Activated CD8-positive, alpha-beta T cell treated with anti-CD3 and anti-CD28 coated beads for 36 hours (primary cell): ENCODE measurements around the gene DNMT3L. TPM values are rescaled to one million over a fixed set of nuclear protein-coding genes. Genes with fewer than 3 reads are reported as not detected.
"Not testable (repeated sequence)": the region's sequence is repeated elsewhere in the genome, so short reads cannot be mapped to it uniquely, and the experiment has no call there.

Source experiments
- ATAC-seq: fragments of 200-7000 bp; cut with Tn5 transposase; one replicate; pipeline ENCODE4 v1.10.0; 2021; ENCODE audit warnings: mild to moderate bottlenecking, moderate library complexity
- CTCF ChIA-PET: fragments of 350-600 bp; sonication (Branson Sonifier 250); formaldehyde crosslinking; loops from one replicate; lab custom pipeline; 2021; ENCODE audit warnings: antibody characterized with exemption; lab: Charles Lee
- POLR2A ChIA-PET: fragments of 350-600 bp; sonication (Branson Sonifier 250); formaldehyde crosslinking; loops from one replicate; lab custom pipeline; 2021; ENCODE audit warnings: antibody characterized with exemption; lab: Charles Lee
- DNase-seq: peaks from one replicate; pipeline ENCODE4 v3.0.0-alpha.2; 2020
- H3K27ac Mint-ChIP-seq: one replicate; pipeline ENCODE4 v1.8.0; 2021; ENCODE audit warnings: mild to moderate bottlenecking, mixed read lengths
- H3K27me3 Mint-ChIP-seq: one replicate; pipeline ENCODE4 v1.8.0; 2021; ENCODE audit warnings: mixed read lengths
- H3K36me3 Mint-ChIP-seq: one replicate; pipeline ENCODE4 v1.8.0; 2021; ENCODE audit warnings: low read depth, mixed read lengths
- H3K4me1 Mint-ChIP-seq: one replicate; pipeline ENCODE4 v1.8.0; 2021; ENCODE audit warnings: low read depth, mixed read lengths
- H3K4me3 Mint-ChIP-seq: one replicate; pipeline ENCODE4 v1.8.0; 2021; ENCODE audit warnings: mild to moderate bottlenecking, moderate library complexity, mixed read lengths
- H3K9me3 Mint-ChIP-seq: one replicate; pipeline ENCODE4 v1.8.0; 2021; ENCODE audit warnings: mixed read lengths
- intact Hi-C: fragments of 100-400 bp; cut with micrococcal nuclease; formaldehyde crosslinking; loops from one replicate; pipeline ENCODE4 v1.10.0; 2022
- total RNA-seq, 2 experiments: library from RNA; stranded (reverse); gene quantifications; one replicate each; pipeline ENCODE4 v1.2.3, GENCODE V29; 2021

Gene DNMT3L
- total RNA-seq, 2 experiments from 2014 or later, result not detected

DNA sequence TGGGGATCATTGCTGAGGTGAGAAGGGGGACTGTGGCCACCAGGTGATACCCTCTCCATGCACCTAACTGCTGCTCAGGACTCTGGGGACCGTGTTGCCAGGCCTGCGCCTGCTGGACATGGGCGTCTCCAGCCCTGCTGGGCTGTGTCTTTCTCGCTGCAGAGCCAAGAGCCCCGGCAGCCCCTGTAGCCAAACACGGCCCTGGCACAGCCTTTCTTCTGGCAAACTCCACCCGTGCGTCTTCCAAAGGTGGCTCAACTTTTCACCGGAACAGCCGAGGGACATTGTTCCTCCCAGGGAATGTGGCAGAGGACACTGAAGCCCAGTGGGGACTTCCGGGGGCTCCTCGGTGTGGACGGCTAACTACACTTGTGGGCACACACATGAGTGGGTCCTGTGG is 33.6 kb downstream of the DNMT3L start:
- intact Hi-C loops, H3K4me1 Mint-ChIP-seq, DNase-seq, H3K27me3 Mint-ChIP-seq, CTCF ChIA-PET, H3K36me3 Mint-ChIP-seq, H3K9me3 Mint-ChIP-seq, H3K4me3 Mint-ChIP-seq, POLR2A ChIA-PET, H3K27ac Mint-ChIP-seq, ATAC-seq: not testable (repeated sequence)

DNA sequence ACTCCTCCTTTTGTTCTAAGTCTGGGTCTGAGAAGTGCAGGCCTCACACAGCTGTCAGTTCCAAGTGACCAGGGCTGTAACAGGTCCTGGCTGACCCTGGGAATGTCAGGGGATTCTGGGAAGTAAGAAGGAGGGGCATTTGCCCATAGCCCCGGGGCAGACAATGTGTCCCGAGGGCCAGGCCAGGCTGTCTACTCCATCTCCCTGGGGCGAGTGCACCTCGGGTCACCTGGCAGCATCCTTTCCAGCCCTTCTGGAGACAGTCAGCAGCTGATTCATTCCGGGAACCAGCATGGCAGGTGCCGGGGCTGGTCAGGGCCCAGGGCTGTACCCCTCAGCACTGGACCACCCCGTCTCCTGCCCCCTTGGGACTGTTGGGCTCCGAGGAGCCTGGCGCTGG is 34.1 kb downstream of the DNMT3L start:
- H3K36me3 Mint-ChIP-seq, POLR2A ChIA-PET, H3K4me3 Mint-ChIP-seq, H3K9me3 Mint-ChIP-seq, ATAC-seq, H3K27ac Mint-ChIP-seq, intact Hi-C loops, CTCF ChIA-PET, H3K27me3 Mint-ChIP-seq, H3K4me1 Mint-ChIP-seq, DNase-seq: not testable (repeated sequence)

DNA sequence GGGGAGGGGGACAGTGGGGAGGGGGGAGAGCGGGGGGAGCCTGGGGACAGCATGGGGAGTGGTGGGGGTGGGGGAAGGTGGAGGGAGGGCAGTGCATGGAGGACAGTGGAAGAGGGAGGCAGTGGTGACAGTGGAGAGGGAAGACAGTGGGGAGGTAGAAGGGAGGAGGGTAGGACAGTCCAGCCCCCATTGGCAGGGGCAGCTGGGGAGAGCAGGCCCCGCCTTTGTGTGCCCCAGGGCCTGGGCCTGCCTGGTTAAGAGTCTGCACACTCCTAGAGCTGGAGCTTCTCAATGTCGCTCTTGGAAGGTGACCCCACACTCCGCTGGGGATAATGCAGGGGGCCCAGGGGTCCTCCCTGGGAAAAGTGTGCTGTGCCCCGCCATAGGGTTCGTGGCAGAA is 36.1 kb downstream of the DNMT3L start:
- H3K36me3 Mint-ChIP-seq, intact Hi-C loops, DNase-seq, H3K27ac Mint-ChIP-seq, POLR2A ChIA-PET, H3K4me3 Mint-ChIP-seq, H3K9me3 Mint-ChIP-seq, H3K4me1 Mint-ChIP-seq, ATAC-seq, H3K27me3 Mint-ChIP-seq, CTCF ChIA-PET: not testable (repeated sequence)

DNA sequence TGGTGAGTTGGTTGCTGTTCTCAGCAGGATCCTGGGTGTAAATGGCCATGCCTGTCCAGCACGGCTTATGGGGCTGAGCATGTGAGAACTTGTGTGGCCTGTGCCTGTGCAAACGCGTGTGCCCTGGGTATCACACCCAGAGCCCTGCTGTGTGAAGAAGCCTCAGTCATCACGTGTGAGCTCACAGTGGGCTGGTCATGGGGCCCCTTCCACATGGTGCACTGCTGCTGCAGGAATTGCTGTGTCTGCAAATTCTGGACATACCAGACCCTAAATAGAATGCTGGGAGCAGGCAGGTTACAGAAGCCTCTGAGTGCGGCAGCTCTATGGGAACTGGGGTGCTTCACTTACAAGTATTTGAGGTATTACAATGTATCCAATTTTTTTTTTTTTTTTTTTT is 38.4 kb downstream of the DNMT3L start:
- H3K27ac Mint-ChIP-seq, POLR2A ChIA-PET, CTCF ChIA-PET, H3K4me3 Mint-ChIP-seq, H3K27me3 Mint-ChIP-seq, intact Hi-C loops, H3K4me1 Mint-ChIP-seq, DNase-seq, H3K9me3 Mint-ChIP-seq, H3K36me3 Mint-ChIP-seq: not testable (repeated sequence)
- ATAC-seq, result peak; percentile 30

DNA sequence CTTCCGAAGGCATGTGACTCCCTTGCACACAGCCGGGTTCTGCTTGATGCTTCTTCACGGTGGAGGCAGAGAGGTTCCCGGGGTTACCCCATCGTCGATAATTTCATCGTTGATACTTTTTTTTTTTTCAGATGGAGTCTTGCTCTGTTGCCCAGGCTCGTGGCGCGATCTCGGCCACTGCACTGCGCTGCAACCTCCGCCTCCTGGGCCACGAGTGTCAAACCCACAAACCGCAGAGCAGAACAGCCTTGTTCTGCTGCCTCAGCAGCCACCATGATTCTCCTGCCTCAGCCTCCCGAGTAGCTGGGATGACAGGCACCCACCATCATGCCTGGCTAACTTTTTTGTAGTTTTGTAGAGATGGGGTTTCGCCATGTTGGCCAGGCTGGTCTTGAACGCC is 41.0 kb downstream of the DNMT3L start:
- POLR2A ChIA-PET, result not testable (repeated sequence)

DNA sequence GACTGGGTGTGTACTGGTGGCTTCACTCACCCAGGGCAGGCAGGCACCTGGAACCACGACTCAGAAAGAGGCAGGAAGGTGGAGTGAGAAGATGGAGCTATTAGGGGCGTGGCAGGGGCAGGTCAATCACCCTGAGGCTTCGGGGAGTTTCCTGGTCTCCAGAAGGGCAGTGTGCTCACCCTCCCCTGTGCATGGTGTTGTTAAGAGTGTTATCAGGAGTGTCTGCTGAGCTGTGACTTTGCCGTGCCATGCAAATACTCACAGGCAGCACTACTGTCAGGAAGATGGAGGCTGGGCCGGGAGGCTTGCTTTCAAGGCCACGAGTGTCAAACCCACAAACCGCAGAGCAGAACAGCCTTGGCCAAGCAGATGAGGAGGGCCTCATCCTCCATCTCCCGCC is 43.2 kb downstream of the DNMT3L start:
- H3K27me3 Mint-ChIP-seq, CTCF ChIA-PET, H3K4me1 Mint-ChIP-seq, H3K4me3 Mint-ChIP-seq, H3K27ac Mint-ChIP-seq, DNase-seq, POLR2A ChIA-PET, ATAC-seq, intact Hi-C loops, H3K9me3 Mint-ChIP-seq, H3K36me3 Mint-ChIP-seq: not testable (repeated sequence)

More for the DNA sequence above, 41.0 kb downstream of the DNMT3L start:
- H3K9me3 Mint-ChIP-seq, ATAC-seq, H3K36me3 Mint-ChIP-seq, DNase-seq, H3K4me3 Mint-ChIP-seq, H3K4me1 Mint-ChIP-seq, CTCF ChIA-PET, intact Hi-C loops, H3K27me3 Mint-ChIP-seq, H3K27ac Mint-ChIP-seq: not testable (repeated sequence)

DNA sequence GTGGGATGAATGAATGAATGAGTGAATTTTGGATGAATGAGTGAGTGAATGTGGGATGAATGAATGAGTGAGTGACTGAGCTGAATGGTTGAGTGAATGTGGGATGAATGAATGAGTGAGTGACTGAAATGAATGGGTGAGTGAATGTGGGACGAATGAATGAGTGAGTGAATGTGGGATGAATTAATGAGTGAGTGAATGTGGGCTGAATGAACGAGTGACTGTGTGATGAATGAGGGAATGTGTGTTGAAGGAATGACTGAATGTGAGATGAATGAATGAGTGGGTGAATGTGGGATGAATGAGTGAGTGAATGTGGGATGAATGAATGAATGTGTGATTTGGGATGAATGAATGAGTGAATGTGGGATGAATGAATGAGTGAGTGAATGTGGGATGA is 49.7 kb downstream of the DNMT3L start:
- POLR2A ChIA-PET, H3K4me3 Mint-ChIP-seq, H3K9me3 Mint-ChIP-seq: not testable (repeated sequence)

DNA sequence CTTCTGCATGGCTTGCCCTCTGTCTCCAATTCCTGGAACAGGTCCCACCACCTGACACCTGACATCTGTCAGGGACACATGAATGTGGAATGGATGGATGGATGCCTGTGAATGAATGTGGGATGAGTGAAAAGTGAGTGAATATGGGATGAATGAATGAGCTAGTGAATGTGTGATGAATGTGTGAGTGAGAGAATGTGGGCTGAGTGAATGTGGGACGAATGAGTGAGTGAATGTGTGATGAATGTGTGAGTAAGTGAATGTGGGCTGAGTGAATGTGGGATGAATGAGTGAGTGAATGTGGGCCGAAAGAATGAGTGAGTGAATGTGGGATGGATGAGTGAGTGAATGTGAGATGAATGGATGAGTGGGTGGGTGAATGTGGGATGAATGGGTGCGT is 50.1 kb downstream of the DNMT3L start:
- H3K4me1 Mint-ChIP-seq, H3K36me3 Mint-ChIP-seq, intact Hi-C loops, H3K4me3 Mint-ChIP-seq, ATAC-seq, H3K27me3 Mint-ChIP-seq, H3K9me3 Mint-ChIP-seq, H3K27ac Mint-ChIP-seq, DNase-seq, POLR2A ChIA-PET, CTCF ChIA-PET: not testable (repeated sequence)

More for the DNA sequence above, 49.7 kb downstream of the DNMT3L start:
- ATAC-seq, CTCF ChIA-PET, intact Hi-C loops, DNase-seq, H3K4me1 Mint-ChIP-seq, H3K36me3 Mint-ChIP-seq, H3K27ac Mint-ChIP-seq, H3K27me3 Mint-ChIP-seq: not testable (repeated sequence)

DNA sequence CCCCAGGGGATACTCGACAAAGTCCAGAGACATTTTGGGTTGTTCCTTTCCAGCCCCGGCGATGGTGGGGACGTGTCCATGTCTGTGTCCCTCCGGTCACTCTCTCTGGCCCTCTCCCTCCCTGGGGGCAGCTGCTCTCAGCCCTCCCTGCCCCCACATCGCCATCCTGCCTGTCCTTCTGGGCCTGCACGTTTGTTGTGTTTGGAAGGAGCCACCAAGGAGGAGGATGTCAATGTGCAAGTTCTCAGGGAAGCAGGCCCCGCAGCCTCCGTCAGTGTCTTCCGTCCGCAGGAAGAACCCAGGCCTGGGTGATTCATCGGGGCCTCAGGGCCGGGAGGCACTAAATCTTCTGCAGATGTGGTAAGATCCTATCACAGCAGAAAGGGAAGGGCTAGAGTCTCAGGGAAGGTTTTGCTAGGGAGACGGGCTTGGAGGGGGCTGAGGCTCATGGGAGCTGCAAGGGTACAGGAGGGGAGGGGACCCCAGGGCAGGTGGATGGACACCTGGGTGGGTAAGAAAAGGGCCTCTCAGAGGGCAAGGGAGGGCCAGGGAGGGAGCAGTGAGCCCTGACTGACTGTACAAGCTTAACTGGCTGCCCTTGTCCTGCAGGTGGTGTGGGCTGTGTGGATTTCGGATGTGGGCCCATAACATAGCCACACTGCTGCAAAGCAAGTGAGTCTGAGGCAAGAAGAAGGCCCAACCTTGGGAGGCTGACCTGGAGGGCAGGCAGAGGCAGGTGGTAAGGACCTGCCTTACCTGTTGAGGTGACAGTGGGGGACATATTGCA is 53.6 kb downstream of the DNMT3L start:
- intact Hi-C loops, H3K4me3 Mint-ChIP-seq, POLR2A ChIA-PET, H3K36me3 Mint-ChIP-seq, DNase-seq, CTCF ChIA-PET, H3K4me1 Mint-ChIP-seq, H3K27me3 Mint-ChIP-seq, H3K27ac Mint-ChIP-seq, H3K9me3 Mint-ChIP-seq: not testable (repeated sequence)
- peak; percentile 28 for ATAC-seq

DNA sequence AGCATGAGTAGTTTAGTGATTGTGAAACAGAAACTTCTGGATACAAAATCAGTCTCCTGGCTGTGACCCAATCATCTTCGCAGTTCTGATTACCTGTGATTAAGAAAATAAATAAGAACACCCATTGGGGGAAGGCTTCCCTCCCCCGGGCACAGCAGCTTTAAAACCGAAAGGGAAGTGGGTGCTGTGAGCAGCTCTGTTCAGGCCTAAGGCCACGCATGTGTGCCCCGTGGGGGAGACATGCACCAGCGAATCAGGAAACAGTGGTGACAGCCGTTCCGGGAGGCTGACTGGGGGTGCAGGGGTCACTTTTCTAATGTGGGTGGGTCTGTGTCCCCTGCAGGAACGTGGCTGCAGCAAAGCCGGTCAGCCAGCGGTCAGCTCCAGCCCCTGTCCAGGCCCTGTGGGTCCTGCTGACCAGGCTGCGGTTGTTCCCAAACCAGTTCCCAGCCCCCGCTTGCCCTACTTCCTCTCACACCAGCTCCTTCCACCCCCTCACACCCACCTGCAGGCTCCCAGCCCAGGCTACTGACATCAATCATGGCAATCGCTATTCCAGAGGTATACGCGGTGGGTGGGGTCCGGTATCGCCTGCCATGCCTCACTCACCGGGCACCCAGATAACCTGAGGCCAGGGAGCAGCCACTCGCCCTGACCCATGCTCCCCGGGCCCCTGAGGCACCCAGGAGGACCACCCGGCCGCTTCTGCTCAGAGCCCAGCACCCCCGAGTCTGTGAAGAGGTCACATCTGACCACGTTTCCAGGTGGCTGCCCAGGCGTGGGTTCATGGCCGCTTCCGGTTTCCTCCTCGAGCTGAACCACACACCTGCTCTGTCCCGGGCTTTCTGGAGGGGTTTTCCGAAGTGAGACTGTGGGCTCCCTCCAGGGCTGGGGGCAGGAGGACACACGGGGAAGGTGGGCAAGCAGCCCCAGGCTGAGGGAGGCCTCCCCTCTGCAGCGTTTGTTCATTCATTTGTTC is 54.7 kb downstream of the DNMT3L start:
- H3K27me3 Mint-ChIP-seq, H3K27ac Mint-ChIP-seq, POLR2A ChIA-PET, H3K9me3 Mint-ChIP-seq, DNase-seq, H3K36me3 Mint-ChIP-seq, H3K4me3 Mint-ChIP-seq, CTCF ChIA-PET, intact Hi-C loops, H3K4me1 Mint-ChIP-seq: not testable (repeated sequence)
- ATAC-seq, result peak; percentile 82

DNA sequence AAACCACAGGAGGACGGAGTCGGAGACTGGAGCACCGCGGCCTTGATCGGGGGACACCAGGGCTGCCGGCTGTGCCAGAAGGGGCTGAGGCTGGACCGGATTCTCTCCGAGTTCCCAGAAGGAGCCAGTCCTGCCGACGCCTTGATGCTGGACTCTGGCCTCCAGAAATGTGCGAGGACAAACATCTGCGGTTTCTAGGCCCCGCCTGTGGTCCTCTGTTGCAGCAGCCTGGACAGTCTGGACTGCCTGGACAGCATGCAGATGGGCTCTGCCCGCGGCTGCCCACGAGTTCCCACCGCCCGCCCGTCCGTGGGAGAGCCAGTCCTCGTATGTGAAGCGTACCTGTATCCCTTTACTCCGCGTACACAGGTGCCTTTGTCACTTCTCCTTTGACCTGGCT is 55.5 kb downstream of the DNMT3L start:
- H3K9me3 Mint-ChIP-seq, ATAC-seq, H3K4me1 Mint-ChIP-seq, H3K4me3 Mint-ChIP-seq, H3K27ac Mint-ChIP-seq, DNase-seq, H3K36me3 Mint-ChIP-seq, POLR2A ChIA-PET, CTCF ChIA-PET, intact Hi-C loops, H3K27me3 Mint-ChIP-seq: not testable (repeated sequence)
